Measurements from ENCODE around the gene TUBB4B.

- TF ChIP-seq EZH2phosphoT487 (IDR thresholded peaks at IDR 0.05; ENCODE audit: insufficient read depth, low read depth): no peak
- TF ChIP-seq EZH2 (IDR thresholded peaks at IDR 0.05; ENCODE audit: insufficient read depth, poor library complexity, severe bottlenecking): no peak
These were observed 28.2 kb downstream of the TUBB4B start for GRCh38 chr9:137269231-137269772.
